Chondrocyte (in vitro differentiated cells): ENCODE data around the gene PLPP4. TPM values are rescaled to one million over a fixed set of nuclear protein-coding genes. Genes with fewer than 3 reads are reported as not detected.
A peak's percentile ranks its signal among the peaks of the same experiment; 100 is the strongest.

Source experiments
- DNase-seq: peaks from one replicate; pipeline ENCODE4 v3.0.0; 2021; ENCODE audit warnings: mixed read lengths, low spot score
- H3K27ac Mint-ChIP-seq: one replicate; pipeline ENCODE4 v1.8.0; 2021; ENCODE audit warnings: mild to moderate bottlenecking, moderate library complexity, mixed read lengths; ENCODE audit not compliant: unreplicated experiment
- H3K27me3 Mint-ChIP-seq: 2 replicates; pipeline ENCODE4 v1.8.0; 2021; ENCODE audit warnings: low read depth, mixed read lengths
- H3K36me3 Mint-ChIP-seq: 2 replicates; pipeline ENCODE4 v1.8.0; 2021; ENCODE audit warnings: low read depth, mixed read lengths
- H3K4me1 Mint-ChIP-seq: 2 replicates; pipeline ENCODE4 v1.8.0; 2021; ENCODE audit warnings: low read depth, mild to moderate bottlenecking, mixed read lengths
- H3K4me3 Mint-ChIP-seq: one replicate; pipeline ENCODE4 v1.8.0; 2021; ENCODE audit warnings: mild to moderate bottlenecking, moderate library complexity, mixed read lengths; ENCODE audit not compliant: unreplicated experiment
- H3K9me3 Mint-ChIP-seq: 2 replicates; pipeline ENCODE4 v1.8.0; 2021; ENCODE audit warnings: low read depth, mixed read lengths
- CTCF ChIP-seq: fragments of 200-600 bp; sonication (generic); IDR thresholded peaks from 2 replicates; pipeline ENCODE4 v1.5.0; 2021; ENCODE audit warnings: antibody characterized with exemption, mild to moderate bottlenecking, moderate library complexity
- total RNA-seq: library from RNA; stranded (reverse); gene quantifications from 3 replicates; pipeline ENCODE4 v1.2.1, GENCODE V29; 2021

The PLPP4 gene
- total RNA-seq, 1 donor from 2014 or later, result 3.0 TPM

GRCh38 chr10:120458432-120458831 lies 1.4 kb downstream of the PLPP4 start:
- Mint-ChIP-seq H3K4me1 (peaks cover 27% of the 10 kb centered on the region), H3K36me3 (no peaks in the 10 kb centered on the region), H3K9me3 (no peaks in the 10 kb centered on the region), H3K27me3 (peaks cover 32% of the 10 kb centered on the region), H3K4me3 (peak overlapping the region; percentile 46), H3K27ac (no peak overlapping the region)
- TF ChIP-seq CTCF, result no peak
- no peak for DNase-seq

- Mint-ChIP-seq H3K27me3 (peaks cover 25% of the 10 kb centered on the region), H3K4me1 (peaks cover 27% of the 10 kb centered on the region), H3K27ac (no peak overlapping the region), H3K9me3 (no peaks in the 10 kb centered on the region), H3K4me3 (no peak overlapping the region), H3K36me3 (no peaks in the 10 kb centered on the region)
- no peak for DNase-seq
- TF ChIP-seq CTCF, result no peak
These were observed 2.2 kb downstream of the PLPP4 start for GRCh38 chr10:120459185-120459584.

DNA sequence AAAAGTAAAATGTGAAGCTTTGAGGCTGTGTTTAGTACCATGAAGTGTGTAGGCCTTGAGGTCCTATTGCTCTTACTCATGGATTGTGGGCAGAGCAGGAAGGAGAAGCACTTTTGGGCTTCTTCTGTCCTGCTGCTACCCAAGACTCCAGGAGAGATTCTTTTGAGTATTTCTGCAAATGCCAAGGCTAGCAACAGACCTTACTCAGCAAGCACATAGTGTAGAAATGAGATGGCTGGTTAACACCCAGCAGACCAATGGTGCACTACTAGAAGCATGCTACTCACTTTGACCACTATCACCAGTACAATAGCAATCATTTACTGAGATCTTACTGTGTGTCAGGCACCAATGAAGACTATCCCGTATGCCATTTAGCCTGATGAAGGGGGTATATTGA lies 3.2 kb downstream of the PLPP4 start:
- no peak for DNase-seq

GRCh38 chr10:120460776-120461175 lies 3.7 kb downstream of the PLPP4 start:
- no peak for DNase-seq
- no peaks in the 10 kb centered on the region for H3K9me3 Mint-ChIP-seq
- TF ChIP-seq CTCF, result no peak
- H3K36me3 Mint-ChIP-seq, result no peaks in the 10 kb centered on the region
- peaks cover 27% of the 10 kb centered on the region for H3K4me1 Mint-ChIP-seq
- peaks cover 14% of the 10 kb centered on the region for H3K27me3 Mint-ChIP-seq
- no peak overlapping the region for H3K4me3 Mint-ChIP-seq
- H3K27ac Mint-ChIP-seq, result no peak overlapping the region

More for the DNA sequence above, 3.2 kb downstream of the PLPP4 start:
- H3K9me3 Mint-ChIP-seq, result no peaks in the 10 kb centered on the region
- H3K4me1 Mint-ChIP-seq, result peaks cover 27% of the 10 kb centered on the region
- H3K27me3 Mint-ChIP-seq, result peaks cover 16% of the 10 kb centered on the region
- no peak overlapping the region for H3K27ac Mint-ChIP-seq
- no peaks in the 10 kb centered on the region for H3K36me3 Mint-ChIP-seq
- no peak for TF ChIP-seq CTCF
- H3K4me3 Mint-ChIP-seq, result no peak overlapping the region

- H3K4me3 Mint-ChIP-seq, result no peak overlapping the region
- no peak for TF ChIP-seq CTCF
- H3K4me1 Mint-ChIP-seq, result peaks cover 24% of the 10 kb centered on the region
- DNase-seq, result no peak
- no peak overlapping the region for H3K27ac Mint-ChIP-seq
- H3K36me3 Mint-ChIP-seq, result no peaks in the 10 kb centered on the region
- H3K9me3 Mint-ChIP-seq, result no peaks in the 10 kb centered on the region
- H3K27me3 Mint-ChIP-seq, result peaks cover 8% of the 10 kb centered on the region
These were observed 5.1 kb downstream of the PLPP4 start for GRCh38 chr10:120462018-120462682.
